Measurements from ENCODE around the gene CYS1. TPM values are rescaled to one million over a fixed set of nuclear protein-coding genes. Genes with fewer than 3 reads are reported as not detected.
"Not testable (repeated sequence)": the region's sequence is repeated elsewhere in the genome, so short reads cannot be mapped to it uniquely, and the experiment has no call there.

Gene CYS1
- total RNA-seq, 1 donor from 2014 or later = under 0.01 TPM

DNA sequence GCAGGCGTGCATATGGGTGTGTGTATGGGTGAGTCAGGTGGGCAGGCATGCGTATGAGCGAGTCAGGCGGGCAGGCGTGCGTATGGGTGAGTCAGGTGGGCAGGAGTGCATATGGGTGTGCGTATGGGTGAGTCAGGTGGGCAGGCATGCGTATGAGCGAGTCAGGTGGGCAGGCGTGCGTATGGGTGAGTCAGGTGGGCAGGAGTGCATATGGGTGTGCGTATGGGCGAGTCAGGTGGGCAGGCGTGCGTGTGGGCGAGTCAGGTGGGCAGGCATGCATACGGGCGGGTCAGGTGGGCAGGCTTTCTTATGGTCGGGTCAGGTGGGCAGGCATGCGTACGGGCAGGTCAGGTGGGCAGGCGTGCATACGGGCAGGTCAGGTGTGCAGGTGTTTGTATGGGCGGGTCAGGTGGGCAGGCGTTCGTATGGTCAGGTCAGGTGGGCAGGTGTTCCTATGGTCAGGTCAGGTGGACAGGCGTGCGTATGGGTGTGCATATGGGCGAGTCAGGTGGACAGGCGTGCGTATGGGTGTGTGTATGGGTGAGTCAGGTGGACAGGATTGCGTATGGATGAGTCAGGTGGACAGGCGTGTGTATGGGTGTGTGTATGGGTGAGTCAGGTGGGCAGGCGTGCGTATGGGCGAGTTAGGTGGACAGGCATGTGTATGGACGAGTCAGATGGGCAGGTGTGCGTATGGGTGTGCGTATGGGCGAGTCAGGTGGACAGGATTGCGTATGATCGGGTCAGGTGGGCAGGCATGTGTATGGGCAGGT lies 65.6 kb downstream of the CYS1 start:
- DNase-seq (ENCODE audit: low read depth in 2 of 2) = no peak

DNA sequence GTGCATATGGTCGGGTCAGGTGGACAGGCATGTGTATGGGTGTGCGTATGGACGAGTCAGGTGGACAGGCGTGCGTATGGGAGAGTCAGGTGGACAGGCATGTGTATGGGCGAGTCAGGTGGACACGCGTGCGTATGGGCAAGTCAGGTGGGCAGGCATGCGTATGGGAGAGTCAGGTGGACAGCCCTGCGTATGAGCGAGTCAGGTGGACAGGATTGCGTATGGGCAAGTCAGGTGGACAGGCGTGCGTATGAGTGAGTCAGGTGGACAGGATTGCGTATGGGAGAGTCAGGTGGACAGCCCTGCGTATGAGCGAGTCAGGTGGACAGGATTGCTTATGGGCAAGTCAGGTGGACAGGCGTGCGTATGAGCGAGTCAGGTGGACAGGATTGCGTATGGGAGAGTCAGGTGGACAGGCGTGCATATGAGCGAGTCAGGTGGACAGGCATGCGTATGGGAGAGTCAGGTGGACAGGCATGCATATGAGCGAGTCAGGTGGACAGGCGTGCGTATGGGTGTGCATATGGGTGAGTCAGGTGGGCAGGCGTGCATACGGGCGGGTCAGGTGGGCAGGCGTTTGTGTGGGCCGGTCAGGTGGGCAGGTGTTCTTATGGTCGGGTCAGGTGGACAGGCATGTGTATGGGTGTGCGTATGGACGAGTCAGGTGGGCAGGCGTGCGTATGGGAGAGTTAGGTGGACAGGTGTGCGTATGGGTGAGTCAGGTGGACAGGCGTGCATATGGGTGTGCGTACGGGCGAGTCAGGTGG lies 66.4 kb downstream of the CYS1 start:
- not testable (repeated sequence) for DNase-seq (ENCODE audit: low read depth in 2 of 2)

DNA sequence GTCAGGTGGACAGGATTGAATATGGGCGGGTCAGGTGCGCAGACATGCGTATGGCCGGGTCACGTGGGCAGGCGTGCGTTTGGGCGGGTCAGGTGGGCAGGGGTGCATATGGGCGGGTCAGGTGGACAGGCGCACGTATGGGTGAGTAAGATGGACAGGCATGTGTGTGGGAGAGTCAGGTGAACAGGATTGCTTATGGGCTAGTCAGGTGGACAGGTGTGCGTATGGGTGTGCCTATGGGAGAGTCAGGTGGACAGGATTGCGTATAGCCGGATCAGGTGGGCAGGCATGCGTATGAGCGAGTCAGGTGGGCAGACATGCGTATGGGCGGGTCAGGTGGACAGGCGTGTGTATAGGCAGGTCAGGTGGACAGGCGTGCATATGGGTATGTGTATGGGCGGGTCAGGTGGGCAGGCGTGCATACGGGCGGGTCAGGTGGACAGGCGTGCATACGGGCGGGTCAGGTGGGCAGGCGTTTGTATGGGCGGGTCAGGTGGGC lies 67.2 kb downstream of the CYS1 start:
- no peak for DNase-seq (ENCODE audit: low read depth in 2 of 2)

DNA sequence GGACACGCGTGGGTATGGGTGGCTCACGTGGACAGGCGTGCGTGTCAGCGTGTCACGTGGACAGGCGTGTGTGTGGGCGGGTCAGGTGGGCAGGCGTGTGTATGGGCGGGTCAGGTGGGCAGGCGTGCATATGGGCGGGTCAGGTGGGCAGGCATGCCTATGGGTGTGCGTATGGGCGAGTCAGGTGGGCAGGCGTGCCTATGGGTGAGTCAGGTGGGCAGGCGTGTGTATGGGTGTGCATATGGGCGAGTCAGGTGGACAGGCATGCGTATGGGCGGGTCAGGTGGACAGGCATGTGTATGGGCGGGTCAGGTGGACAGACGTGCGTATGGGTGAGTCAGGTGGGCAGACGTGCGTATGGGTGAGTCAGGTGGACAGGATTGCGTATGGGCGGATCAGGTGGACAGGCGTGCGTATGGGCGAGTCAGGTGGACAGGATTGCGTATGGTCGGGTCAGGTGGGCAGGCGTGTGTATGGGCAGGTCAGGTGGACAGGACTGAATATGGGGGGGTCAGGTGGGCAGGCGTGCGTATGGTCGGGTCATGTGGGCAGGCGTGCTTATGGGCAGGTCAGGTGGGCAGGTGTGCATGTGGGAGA lies 67.7 kb downstream of the CYS1 start:
- not testable (repeated sequence) for DNase-seq (ENCODE audit: low read depth in 2 of 2)

DNA sequence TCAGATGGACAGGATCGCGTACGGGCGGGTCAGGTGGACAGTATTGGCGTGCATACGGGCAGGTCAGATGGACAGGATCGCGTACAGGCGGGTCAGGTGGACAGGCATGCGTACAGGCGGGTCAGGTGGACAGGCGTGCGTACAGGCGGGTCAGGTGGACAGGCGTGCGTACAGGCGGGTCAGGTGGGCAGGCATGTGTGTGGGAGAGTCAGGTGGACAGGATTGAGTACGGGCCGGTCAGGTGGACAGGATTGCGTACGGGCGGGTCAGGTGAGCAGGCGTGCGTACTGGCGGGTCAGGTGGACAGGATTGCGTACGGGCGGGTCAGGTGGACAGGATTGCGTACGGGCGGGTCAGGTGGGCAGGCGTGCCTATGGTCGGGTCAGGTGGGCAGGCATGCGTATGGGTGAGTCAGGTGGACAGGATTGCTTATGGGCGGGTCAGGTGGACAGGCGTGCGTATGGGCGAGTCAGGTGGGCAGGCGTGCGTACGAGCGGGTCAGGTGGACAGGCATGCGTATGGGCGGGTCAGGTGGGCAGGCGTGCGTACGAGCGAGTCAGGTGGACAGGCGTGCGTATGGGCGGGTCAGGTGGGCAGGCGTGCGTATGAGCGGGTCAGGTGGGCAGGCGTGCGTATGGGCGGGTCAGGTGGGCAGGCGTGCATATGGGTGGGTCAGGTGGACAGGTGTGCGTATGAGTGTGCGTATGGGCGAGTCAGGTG lies 68.4 kb downstream of the CYS1 start:
- not testable (repeated sequence) for DNase-seq (ENCODE audit: low read depth in 2 of 2)

DNA sequence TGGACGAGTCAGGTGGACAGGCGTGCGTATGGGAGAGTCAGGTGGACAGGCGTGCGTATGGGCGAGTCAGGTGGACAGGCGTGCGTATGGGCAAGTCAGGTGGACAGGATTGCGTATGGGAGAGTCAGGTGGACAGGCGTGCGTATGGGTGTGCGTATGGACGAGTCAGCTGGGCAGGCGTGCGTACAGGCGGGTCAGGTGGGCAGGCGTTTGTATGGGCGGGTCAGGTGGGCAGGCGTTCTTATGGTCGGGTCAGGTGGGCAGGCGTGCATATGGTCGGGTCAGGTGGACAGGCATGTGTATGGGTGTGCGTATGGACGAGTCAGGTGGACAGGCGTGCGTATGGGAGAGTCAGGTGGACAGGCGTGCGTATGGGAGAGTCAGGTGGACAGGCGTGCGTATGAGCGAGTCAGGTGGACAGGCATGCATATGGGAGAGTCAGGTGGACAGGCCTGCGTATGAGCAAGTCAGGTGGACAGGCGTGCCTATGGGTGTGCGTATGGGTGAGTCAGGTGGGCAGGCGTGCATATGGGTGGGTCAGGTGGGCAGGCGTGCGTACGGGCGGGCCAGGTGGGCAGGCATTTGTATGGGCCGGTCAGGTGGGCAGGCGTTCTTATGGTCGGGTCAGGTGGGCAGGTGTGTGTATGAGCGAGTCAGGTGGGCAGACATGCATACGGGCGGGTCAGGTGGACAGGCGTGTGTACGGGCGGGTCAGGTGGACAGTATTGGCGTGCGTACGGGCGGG lies 69.2 kb downstream of the CYS1 start:
- not testable (repeated sequence) for DNase-seq (ENCODE audit: low read depth in 2 of 2)

DNA sequence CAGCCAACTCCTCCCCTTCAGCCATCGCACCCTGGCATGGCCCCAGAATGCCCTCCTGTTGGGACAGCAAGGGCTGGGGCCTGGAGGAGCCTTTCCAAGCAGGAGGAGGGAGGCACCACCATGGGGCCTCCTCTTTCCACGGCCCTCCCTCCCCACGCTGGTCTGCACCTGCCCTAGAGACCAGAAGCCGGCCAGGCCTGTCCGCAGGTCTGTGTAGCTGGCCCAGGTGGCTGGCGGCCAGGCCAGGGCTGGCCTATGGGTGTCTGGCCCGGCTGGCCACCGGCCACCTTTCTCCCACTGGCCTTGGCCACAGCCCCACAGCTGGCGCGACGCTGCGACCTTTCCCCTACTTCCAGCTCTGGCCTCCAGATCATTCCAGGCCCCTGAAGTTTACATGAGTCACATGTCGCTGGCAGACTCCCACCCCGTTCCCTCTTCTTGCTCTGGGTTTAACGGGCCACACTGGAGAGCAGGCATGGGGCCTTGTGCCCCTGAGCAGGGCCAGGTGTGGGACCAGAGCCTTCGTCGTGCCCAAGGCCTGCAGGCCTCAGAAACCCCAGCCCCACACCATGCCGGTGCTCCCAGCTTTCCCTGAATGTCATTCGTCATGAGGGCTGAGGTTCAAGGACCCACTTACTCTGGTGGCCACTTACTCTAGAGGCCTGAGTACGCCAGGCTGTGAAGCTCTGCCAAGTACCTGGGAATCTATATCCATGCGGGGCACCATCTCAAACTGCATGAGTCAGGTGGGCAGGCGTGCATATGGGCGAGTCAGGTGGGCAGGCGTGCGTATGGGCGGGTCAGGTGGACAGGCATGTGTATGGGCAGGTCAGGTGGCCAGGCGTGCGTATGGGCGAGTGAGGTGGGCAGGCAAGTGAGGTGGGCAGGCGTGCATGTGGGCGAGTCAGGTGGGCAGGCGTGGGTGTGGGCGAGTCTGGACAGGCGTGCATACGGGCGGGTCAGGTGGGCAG lies 70.1 kb downstream of the CYS1 start:
- DNase-seq (ENCODE audit: low read depth in 2 of 2) = peak; percentile 50 to 58

DNA sequence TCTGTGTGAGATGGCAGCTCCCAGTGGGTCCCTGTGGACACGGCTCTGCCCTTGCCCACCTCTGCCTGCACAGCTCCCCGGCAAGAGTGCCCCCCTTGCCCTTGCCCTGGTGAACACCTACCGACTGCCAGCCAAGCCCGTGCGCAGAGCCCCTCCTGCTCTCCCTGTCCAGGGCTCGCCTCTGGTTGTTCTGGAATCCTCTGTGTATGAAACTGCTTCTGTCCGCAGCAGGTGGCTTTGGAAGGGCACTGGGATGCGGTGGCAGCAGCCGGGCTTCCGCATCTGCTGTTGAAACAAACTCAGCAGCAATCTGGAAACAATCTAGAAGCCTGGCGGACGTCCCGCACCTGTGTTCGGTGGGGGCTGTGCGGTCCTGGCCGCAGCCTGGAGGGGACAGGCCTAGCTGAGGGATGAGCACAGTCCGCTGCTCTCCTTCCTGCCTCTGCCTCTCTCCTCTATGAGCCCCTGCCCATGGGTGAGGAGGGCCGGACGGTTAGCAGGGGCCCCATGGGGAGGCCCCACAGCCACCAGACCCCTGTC lies 70.9 kb downstream of the CYS1 start:
- no peak for DNase-seq (ENCODE audit: low read depth in 2 of 2)

DNA sequence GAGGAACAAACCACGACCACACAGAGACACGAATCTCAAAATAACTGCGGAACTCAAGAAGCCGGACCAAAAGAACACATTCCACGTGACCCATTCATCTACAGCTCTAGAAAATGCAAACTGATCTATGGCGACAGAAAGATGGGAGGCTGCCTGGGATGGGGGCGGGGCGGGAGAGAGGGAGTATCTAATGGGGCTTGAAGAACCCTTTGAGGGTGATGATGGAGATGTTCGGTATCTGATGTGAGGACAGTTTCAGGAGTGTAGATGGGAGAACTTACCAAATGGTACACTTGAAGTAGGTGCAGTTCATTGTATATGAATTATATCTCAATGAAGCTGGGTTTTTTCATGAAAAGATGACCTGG lies 71.4 kb downstream of the CYS1 start:
- no peak for DNase-seq (ENCODE audit: low read depth in 2 of 2)

DNA sequence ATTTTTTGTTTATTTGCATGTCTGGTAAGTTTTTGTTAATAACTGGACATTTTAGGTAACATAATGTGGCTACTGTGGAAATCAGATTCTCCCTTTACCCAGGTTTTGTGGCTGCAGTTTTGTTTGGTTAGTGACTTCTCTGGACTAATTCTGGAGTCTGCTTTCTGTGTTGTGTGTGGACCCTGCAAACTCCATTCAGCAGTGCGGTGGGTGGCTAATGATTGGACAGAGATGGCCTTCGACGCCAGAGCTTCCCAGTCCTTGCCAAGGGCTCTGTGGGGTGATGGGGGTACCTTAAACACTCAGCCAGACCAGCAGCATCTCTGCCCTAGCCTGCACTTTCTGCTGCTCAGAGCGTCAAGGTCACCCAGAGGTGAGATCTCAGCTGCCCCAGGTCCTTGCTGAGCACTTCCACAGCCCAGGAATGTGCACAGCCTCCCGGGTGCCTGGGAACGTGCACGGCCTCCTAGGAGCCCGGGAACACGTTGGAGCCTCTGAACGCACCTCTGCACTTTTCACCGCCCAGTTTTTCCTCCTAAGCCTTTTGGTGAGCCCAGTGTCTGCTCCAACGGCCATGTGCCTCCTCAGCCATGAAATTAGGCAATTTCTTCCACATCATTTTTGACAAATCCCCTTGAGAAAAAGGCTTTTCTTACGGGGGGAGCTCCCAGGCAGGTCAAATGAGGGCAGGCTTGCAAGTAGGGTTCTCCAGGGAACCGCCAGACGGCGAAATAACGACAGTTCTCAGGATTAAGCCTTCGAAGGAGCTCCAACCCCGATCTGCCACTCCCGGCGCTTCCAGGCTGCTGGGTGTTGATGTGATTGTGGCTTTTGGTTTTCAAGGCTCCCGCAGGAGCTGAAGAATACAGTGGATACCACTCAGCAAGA lies 72.0 kb downstream of the CYS1 start:
- DNase-seq (ENCODE audit: low read depth in 2 of 2) = no peak

DNA sequence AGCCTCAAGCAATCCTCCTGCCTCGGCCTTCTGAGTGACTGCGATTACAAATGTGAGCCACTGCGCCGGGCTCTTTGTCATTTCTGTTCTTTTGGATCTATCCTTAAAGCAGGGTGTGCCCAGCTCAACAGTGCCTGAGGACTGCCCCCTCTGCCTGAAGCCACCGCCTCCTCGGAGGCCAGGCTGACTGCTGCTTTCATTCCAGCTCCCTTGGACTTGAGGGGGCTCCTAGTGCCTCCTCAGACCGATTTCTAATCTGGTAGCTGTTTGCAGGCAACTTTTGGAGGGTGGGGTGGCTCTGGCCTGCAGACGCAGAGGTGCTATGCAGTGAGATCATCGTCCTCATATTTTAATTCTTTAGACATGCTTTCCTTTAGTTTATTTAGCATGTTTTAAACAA lies 72.8 kb downstream of the CYS1 start:
- no peak for DNase-seq (ENCODE audit: low read depth in 2 of 2)

Other genes starting within 250 kb of the CYS1 start
- gene TAF1B, start 236.9 kb downstream of the CYS1 start, total RNA-seq = 16.3 and 25.7 TPM in 2 replicates
- 0.26 and 0.76 TPM in 2 replicates for gene GRHL1, start 128.7 kb downstream of the CYS1 start, total RNA-seq
- 4.4 and 7.7 TPM in 2 replicates for gene KLF11, start 36.9 kb downstream of the CYS1 start, total RNA-seq
- gene RRM2, start 42.3 kb upstream of the CYS1 start, total RNA-seq = 18.1 and 29.1 TPM in 2 replicates
- 34.3 and 45.3 TPM in 2 replicates for gene HPCAL1, start 222.5 kb upstream of the CYS1 start, total RNA-seq